Heart right ventricle (tissue), 16 donors: ENCODE results near the gene ARHGEF4. TPM values are rescaled to one million over a fixed set of nuclear protein-coding genes. Genes with fewer than 3 reads are reported as not detected.
"Not testable (repeated sequence)": the region's sequence is repeated elsewhere in the genome, so short reads cannot be mapped to it uniquely, and the experiment has no call there.

Source experiments
- ATAC-seq, 8 donors: fragments of 200-7000 bp; cut with Tn5 transposase; one replicate each; pipeline ENCODE4 v1.9.1; 2020; ENCODE audit warnings: mild to moderate bottlenecking in 8 of 8, moderate library complexity in 8 of 8, moderate number of reproducible peaks in 1 of 8
- DNase-seq, 2 donors: peaks; one replicate each; pipeline ENCODE4 v3.0.0-alpha.2; 2020
- H3K27ac ChIP-seq, 10 donors: fragments of 200-600 bp; sonication (generic) in 2 of 10; one replicate each; pipeline versions ENCODE4 v1.5.0 to v1.8.0; 2020 to 2022; ENCODE audit warnings: mild to moderate bottlenecking in 3 of 10
- H3K27me3 ChIP-seq, 7 donors: fragments of 200-600 bp; one replicate each; pipeline ENCODE4 v1.8.0; 2021 to 2022; ENCODE audit warnings: mild to moderate bottlenecking in 2 of 7
- H3K36me3 ChIP-seq, 9 donors: fragments of 200-600 bp; sonication (generic) in 1 of 9; one replicate each; pipeline versions ENCODE4 v1.5.0 to v1.8.0; 2020 to 2022; ENCODE audit warnings: mild to moderate bottlenecking in 2 of 9
- H3K4me1 ChIP-seq, 9 donors: fragments of 200-600 bp; sonication (generic) in 1 of 9; one replicate each; pipeline versions ENCODE4 v1.5.0 to v1.8.0; 2020 to 2022; ENCODE audit warnings: mild to moderate bottlenecking in 4 of 9
- H3K4me3 ChIP-seq, 10 donors: fragments of 200-600 bp; sonication (generic) in 2 of 10; one replicate each; pipeline versions ENCODE4 v1.5.0 to v1.8.0; 2020 to 2022; ENCODE audit warnings: mild to moderate bottlenecking in 7 of 10, moderate library complexity in 2 of 10
- H3K9me3 ChIP-seq, 11 donors: fragments of 200-600 bp in 10 of 11; sonication (generic) in 2 of 11; one replicate each; pipeline versions ENCODE4 v1.5.0 to v1.8.0; 2013 to 2022; ENCODE audit warnings: mild to moderate bottlenecking in 2 of 11, control low read depth in 1 of 11, moderate library complexity in 1 of 11
- WGBS, 2 donors: extraction: QIAGEN DNeasy Blood & Tissue Kit; methylation state at CpG; one replicate each; pipeline ENCODE4 v1.1.7; 2013; ENCODE audit warnings: inconsistent platforms in 1 of 2; 5-methylcytosine and 5-hydroxymethylcytosine counted together
- intact Hi-C, 10 donors: fragments of 100-400 bp; cut with DNase I; formaldehyde crosslinking; loops; one replicate each; pipeline versions ENCODE4 v1.11.1 to v1.14.2; 2022
- polyA plus RNA-seq, 2 donors: library from polyadenylated mRNA; stranded (reverse); fragments of 200-250 nt; gene quantifications; one replicate each; pipeline ENCODE4 v1.2.3, GENCODE V29; 2013
- total RNA-seq, 10 donors: library from RNA; stranded (reverse); fragmentation: NEBNext Ultra II Directional in 3 of 10; extraction: Animal tissue kit (Norgen Biotek cat#: 25700) in 3 of 10; gene quantifications; one replicate each; pipeline versions ENCODE4 v1.2.1 to v1.2.4, GENCODE V29; 2021 to 2023
- TF ChIP-seq, protein P1 (sequence below), 9 donors: fragments of 200-600 bp; sonication (generic) in 2 of 9; IDR thresholded peaks; one replicate each; pipeline versions ENCODE4 v1.5.0 to v1.8.0; 2021 to 2022; ENCODE audit warnings: antibody characterized with exemption in 9 of 9, mild to moderate bottlenecking in 5 of 9, moderate library complexity in 1 of 9
- donor health status: Arrhythmogenic right ventricular cardiomyopathy.
- donor health status: ischemic (EF 13 %, LVEDD 7.1; RV severe dilation, severe dysfunction).
- donor health status: healthy with polysubstance abuse.
- donor health status: DM: no; HTN: yes; CAD: no.
- donor health status: DM: no; HTN: no; CAD: no.
- donor health status: ischemic (EF 25% LVEDD 6.9; RV normal size, moderate dysfunction).
- donor health status: ischemic (EF 25% LVEDD 5.7; RV mildly dilated, moderate dysfunction).
- donor health status: healthy.
- donor health status: DM: yes; HTN: yes; CAD: no.
- donor health status: Ischemic cardiomyopathy.
- donor health status: ischemic (EF 35%, LVEDD 5.7; RV mildly dilated, moderate dysfunction).
- donor health status: nonischemic (EF 11% LVEDD 7.7; RV severe dilation, severe dysfunction).
- donor health status: DM: yes; HTN: yes; CAD: no.
- donor health status: PGD.
- donor health status: ischemic (EF 29% LVEDD 5.4; RV normal size, mild dysfunction).
- donor health status: nonischemic (EF 23%, LVEDD 6.1; RV moderate dilation, normal function).

Gene ARHGEF4
- total and polyA plus RNA-seq, 12 donors, result 0.67 to 6.5 (median 3.4) TPM

DNA sequence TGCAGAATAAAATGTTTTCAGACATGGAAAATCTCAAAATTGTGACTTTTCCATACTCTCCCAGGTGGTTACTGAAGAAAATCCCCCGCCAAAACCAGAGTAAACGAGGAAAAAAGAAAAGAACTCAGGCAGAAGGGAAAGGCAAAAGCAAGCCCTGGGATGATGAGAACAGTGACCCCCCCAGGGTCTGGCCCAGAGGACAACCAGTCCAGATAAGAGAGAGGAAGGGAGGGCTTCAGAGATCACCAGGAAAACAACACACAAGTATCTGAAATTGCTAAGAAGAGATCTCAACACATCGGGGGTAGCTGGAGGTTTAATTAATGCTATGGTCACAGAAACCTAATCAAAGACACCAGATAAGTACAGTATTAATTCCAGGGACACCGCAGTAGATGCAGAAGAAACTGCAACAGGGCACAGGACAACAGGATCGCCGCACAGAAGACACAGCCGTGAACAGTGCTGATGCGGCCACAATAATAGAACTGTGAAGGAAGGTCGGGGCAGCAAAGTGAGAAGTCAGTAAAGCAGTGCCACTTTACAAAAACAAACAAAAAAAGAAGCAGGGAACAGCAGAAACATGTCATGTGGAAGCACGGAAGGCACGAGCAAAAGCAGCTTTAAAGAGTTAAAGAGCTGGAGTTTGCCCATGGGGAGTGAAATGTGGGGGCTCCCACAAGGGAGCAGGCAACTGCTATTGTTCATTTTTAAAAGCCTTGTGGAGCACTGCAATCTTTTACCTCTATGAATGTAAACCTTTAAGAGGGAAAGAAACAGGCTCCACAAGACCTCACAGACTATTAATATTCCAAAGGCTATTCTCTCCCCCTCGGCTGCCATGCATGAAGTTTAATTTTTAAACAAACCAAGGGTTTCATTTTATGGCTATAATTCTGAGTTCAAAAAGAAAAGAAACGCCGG, 228.1 kb downstream of the ARHGEF4 start:
- H3K27ac ChIP-seq, result no peak overlapping the region
- TF ChIP-seq, protein P1, sequence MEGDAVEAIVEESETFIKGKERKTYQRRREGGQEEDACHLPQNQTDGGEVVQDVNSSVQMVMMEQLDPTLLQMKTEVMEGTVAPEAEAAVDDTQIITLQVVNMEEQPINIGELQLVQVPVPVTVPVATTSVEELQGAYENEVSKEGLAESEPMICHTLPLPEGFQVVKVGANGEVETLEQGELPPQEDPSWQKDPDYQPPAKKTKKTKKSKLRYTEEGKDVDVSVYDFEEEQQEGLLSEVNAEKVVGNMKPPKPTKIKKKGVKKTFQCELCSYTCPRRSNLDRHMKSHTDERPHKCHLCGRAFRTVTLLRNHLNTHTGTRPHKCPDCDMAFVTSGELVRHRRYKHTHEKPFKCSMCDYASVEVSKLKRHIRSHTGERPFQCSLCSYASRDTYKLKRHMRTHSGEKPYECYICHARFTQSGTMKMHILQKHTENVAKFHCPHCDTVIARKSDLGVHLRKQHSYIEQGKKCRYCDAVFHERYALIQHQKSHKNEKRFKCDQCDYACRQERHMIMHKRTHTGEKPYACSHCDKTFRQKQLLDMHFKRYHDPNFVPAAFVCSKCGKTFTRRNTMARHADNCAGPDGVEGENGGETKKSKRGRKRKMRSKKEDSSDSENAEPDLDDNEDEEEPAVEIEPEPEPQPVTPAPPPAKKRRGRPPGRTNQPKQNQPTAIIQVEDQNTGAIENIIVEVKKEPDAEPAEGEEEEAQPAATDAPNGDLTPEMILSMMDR (IDR thresholded peaks at IDR 0.05), result no peak
- no peaks in the 10 kb centered on the region for H3K27me3 ChIP-seq
- WGBS, 2 donors, result 55 to 58% methylated on average over 14 of the region's 14 CpGs
- ATAC-seq (peak in 5 of 8 donors; percentile 28 to 70 (median 44)), DNase-seq (no peak)
- no peaks in the 10 kb centered on the region for H3K9me3 ChIP-seq
- peaks cover 0 to 81% (median 4%) of the 10 kb centered on the region in 9 donors for H3K36me3 ChIP-seq
- peaks cover 5 to 46% (median 29%) of the 10 kb centered on the region in 9 donors for H3K4me1 ChIP-seq
- no peak overlapping the region for H3K4me3 ChIP-seq
- intact Hi-C loops, result no loop called here

DNA sequence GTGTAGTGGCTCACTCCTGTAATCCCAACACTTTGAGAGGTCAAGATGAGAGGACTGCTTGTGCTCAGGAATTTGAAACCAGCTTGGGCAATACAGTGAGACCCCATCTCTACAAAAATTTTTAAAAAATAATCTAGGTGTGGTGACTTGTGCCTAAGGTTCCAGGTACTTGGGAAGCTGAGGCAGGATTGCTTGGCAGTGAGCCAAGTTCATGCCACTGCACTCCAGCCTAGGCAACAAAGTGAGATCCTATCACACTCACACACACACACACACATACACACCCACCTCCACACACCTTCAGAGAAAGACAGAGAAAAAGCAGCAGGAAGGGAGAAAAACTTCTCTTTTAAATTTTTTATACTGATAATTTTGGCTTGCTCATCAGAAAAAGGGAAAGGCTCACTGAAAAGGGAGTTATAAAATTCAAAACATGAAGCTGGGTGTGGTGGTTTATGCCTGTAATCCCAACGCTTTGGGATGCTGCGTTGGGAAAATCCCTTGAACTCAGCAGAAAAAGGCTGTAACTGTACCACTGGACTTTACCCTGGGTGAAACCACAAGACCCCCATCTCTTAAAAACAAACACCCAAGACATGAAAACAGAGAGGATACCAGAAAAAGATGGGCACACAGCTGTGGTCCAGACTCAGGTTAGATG, 230.9 kb downstream of the ARHGEF4 start:
- no peak for ATAC-seq
- TF ChIP-seq, protein P1 (IDR thresholded peaks at IDR 0.05), result no peak
- no peaks in the 10 kb centered on the region for H3K9me3 ChIP-seq
- no peak for DNase-seq
- no peak overlapping the region for H3K4me3 ChIP-seq
- peaks cover 0 to 86% (median 29%) of the 10 kb centered on the region in 9 donors for H3K36me3 ChIP-seq
- no peaks in the 10 kb centered on the region for H3K27me3 ChIP-seq
- H3K4me1 ChIP-seq, result peaks cover 5 to 30% (median 23%) of the 10 kb centered on the region in 9 donors
- H3K27ac ChIP-seq, result no peak overlapping the region
- WGBS, 2 donors, result 61 to 89% methylated on average over 2 of the region's 2 CpGs
- intact Hi-C loops, result no loop called here

DNA sequence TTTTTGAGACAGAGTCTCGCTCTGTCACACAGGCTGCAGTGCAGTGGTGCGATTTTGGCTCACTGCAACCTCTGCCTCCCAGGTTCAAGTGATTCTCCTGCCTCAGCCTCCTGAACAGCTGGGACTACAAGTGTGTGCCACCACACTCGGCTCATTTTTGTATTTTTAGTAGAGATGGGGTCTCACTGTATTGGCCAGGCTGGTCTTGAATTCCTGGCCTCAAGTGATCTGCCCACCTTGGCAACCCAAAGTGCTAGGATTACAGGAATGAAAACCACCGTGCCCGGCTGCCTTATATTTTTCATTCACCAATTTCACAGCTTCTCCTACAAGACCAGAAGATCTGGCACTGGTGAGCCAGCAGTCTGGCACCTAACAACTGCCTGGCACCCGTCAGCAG, 231.5 kb downstream of the ARHGEF4 start:
- ATAC-seq, H3K9me3 ChIP-seq, intact Hi-C loops, H3K27ac ChIP-seq, H3K4me3 ChIP-seq, H3K27me3 ChIP-seq, DNase-seq: not testable (repeated sequence)
- peaks cover 0 to 86% (median 29%) of the 10 kb centered on the region in 9 donors for H3K36me3 ChIP-seq
- H3K4me1 ChIP-seq, result peaks cover 5 to 30% (median 23%) of the 10 kb centered on the region in 9 donors
- WGBS, 2 donors, result 97% methylated on average over 6 of the region's 6 CpGs

DNA sequence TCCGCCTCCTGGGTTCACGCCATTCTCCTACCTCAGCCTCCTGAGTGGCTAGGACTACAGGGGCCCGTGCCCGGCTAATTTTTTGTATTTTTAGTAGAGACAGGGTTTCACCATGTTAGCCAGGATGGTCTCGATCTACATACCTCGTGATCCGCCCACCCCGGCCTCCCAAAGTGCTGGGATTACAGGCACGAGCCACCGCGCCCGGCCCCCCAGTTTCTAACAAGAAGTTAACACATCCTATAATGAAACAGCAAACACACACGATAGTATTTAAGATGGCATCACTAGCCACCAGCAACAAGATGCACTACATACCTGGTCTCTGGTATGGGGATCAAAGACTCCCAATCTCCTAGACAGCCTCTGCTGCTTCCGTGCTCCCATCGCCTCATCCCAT, 238.9 kb downstream of the ARHGEF4 start:
- DNase-seq, H3K27ac ChIP-seq, H3K9me3 ChIP-seq, H3K4me3 ChIP-seq, H3K27me3 ChIP-seq, intact Hi-C loops, ATAC-seq: not testable (repeated sequence)
- peaks cover 4 to 61% (median 41%) of the 10 kb centered on the region in 9 donors for H3K4me1 ChIP-seq
- WGBS, 2 donors, result 97 to 98% methylated on average over 15 of the region's 15 CpGs
- peaks cover 0 to 100% (median 53%) of the 10 kb centered on the region in 9 donors for H3K36me3 ChIP-seq

DNA sequence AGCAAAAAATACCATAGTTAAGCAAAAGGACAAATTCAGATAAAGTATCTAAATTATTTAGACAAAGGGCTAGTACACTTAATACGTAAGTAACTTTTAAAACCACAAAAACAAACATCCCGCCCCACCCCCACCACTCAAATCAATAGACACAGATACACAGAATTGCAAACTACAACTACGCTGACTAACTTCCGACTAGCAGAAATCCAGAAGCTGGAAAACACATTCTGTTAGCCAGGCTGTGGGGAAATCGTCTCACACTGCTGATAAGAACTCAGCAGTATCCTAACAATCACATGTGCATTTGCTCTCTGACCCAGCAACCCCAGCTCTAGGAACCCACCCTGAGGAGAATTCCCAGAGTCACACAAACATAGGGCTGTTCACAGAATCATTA, 240.0 kb downstream of the ARHGEF4 start:
- Histone ChIP-seq H3K4me1 (peaks cover 4 to 68% (median 46%) of the 10 kb centered on the region in 9 donors), H3K27ac (no peak overlapping the region), H3K36me3 (peaks cover 0 to 100% (median 51%) of the 10 kb centered on the region in 9 donors), H3K4me3 (no peak overlapping the region), H3K9me3 (no peaks in the 10 kb centered on the region), H3K27me3 (no peaks in the 10 kb centered on the region)
- DNase-seq, result no peak
- TF ChIP-seq, protein P1 (IDR thresholded peaks at IDR 0.05), result no peak
- ATAC-seq, result peak in 3 of 8 donors; percentile 5 to 28 (median 10)
- intact Hi-C loops, result no loop called here
- WGBS, 2 donors, result 76 to 78% methylated on average over 5 of the region's 5 CpGs
